ENCODE data around the gene SAMD1. TPM values are rescaled to one million over a fixed set of nuclear protein-coding genes. Genes with fewer than 3 reads are reported as not detected.

Gene SAMD1
- total RNA-seq, 1 donor from 2014 or later, result 43.2 TPM

- DNase-seq (ENCODE audit: low spot score in 2 of 2) (peak in 1 of 2 donors; percentile 97), FAIRE-seq (no peak)
Measured at GRCh38 chr19:14091081-14091812, 696 bp upstream of the SAMD1 start.

DNA sequence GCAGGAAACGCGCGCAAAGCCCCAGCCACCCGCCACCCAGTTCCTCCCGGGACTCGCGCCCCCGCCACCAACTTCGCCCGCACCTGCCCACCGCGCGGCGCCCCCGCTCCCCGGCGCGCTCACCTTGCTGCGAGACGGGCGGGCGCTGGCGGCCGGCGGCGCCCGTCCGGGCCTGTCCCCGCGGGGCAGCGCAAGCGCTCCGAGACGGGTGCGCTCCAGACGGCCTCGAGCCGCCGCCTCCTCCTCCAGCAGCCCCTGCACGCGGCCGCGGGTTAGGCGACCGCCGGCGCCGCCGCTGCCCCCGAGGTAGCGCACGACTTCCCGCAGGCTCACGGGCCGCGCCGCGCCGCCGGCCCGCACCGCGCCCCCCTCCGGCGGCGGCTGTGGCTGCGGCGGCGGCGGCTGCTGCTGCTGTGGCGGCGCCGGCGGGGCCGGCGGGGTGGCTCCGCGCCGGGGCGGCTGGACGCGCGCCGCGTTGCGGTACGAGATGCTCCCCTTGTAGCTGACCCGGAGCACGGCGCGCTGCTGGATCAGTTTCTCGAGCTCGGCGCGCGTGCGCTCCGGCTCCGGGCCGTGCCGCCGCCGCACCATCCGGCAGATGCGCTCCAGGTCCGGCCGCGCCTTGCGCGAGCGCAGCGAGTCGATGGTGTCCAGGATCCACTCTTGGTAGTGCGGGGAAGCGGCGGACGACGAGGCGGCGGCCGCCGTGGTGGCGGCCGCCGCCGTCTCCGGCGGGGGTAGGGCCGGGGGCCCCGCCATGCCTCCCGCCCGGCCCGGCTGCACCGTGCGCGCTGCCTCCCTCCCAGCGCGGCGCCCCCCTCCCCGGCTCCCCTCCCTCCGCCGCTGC, 666 bp downstream of the SAMD1 start:
- FAIRE-seq, result no peak
- DNase-seq (ENCODE audit: low spot score in 2 of 2), result peak; percentile 64 to 81

DNA sequence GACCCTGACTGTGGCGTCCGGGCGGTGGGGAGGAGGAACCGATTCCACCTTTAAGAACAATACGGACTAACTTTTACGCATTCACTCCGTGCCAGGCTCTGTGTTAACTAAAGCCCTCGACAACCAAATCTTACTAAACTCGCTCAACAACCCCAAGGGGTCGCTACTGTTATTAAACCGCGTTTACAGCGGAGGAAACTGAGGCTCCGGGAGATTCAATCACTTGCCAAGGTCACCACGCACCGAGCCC, 1.2 kb downstream of the SAMD1 start:
- DNase-seq (ENCODE audit: low spot score in 2 of 2) (no peak), FAIRE-seq (no peak)

- no peak for DNase-seq (ENCODE audit: low spot score in 2 of 2)
- FAIRE-seq, result no peak
Measured at GRCh38 chr19:14088634-14089411, 1.7 kb downstream of the SAMD1 start.

DNA sequence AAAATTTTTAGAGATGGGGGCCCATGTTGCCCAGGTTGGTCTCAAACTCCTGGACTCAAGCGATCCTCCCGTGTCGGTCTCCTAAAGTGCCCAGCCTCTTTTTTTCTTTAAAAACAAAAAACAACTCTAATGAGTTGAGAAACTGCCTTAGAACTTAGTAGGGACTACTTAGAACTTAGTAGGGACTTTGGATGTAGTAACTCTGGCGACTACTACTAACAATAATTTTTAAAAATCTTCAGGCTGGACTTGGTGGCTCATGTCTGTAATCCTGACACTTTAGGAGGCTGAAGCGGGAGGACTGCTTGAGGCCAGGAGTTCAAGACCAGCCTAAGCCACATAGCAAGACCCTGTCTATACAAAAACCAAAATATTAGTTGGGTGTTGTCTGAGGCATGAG, 4.5 kb downstream of the SAMD1 start:
- FAIRE-seq (no peak), DNase-seq (ENCODE audit: low spot score in 2 of 2) (no peak)

GRCh38 chr19:14085309-14085995, 5.1 kb downstream of the SAMD1 start, which contains the start of gene C19orf67:
Gene C19orf67, minus strand, starts transcription at chr19:14085783. Its CDS starts 156 bp downstream, at chr19:14085627.
- DNase-seq (ENCODE audit: low spot score in 2 of 2) (no peak), FAIRE-seq (no peak)

GRCh38 chr19:14082675-14082960, 7.9 kb downstream of the SAMD1 start:
- DNase-seq (ENCODE audit: low spot score in 2 of 2) (no peak), FAIRE-seq (no peak)

GRCh38 chr19:14081797-14082674, 8.5 kb downstream of the SAMD1 start:
- FAIRE-seq (no peak), DNase-seq (ENCODE audit: low spot score in 2 of 2) (no peak)

DNA sequence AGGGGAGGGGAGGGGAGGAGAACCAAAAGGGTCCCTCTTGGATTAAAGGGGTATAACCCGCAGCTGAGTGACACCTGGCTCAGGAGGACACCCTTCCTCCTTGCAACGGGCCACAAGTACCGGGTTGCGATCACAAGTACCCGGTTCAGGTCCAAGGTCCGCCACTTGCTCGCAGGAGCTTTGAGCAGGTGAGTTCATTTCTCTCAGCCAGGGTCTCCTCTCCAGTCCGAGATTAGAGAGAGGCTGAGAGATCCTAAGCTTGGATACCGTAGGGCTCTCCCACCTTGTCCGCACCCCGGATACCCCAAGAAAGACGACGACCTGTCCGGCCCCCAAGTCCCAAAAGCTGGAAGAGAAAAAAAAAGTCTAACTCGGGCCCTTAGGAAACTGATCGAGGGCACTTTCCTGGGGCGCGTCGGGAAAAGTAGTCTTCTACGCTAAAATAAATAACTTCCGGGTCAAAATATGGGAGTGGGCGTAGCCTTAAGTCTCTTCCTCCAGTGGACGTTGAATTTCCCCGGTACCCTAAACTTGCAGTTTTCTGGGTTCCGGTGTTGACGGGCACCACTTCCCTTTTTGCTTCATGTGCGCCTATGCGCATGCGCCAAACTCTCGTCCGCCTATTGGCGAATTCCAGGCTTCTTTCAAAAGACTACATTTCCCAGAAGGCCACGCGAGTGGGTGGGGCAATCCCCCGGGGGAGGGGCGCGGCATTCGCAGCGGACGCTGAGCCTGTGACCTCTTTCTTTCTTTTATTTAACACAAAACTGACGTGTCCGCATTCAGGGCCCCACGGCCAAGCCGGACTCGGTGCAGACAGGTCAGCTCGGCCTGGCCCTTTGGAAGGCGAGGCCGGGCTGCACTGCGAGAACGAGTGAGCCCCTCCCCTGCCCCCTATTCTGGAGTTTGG, 9.4 kb downstream of the SAMD1 start:
- FAIRE-seq (peak; percentile 98), DNase-seq (ENCODE audit: low spot score in 2 of 2) (peak; percentile 97 to 99)

DNA sequence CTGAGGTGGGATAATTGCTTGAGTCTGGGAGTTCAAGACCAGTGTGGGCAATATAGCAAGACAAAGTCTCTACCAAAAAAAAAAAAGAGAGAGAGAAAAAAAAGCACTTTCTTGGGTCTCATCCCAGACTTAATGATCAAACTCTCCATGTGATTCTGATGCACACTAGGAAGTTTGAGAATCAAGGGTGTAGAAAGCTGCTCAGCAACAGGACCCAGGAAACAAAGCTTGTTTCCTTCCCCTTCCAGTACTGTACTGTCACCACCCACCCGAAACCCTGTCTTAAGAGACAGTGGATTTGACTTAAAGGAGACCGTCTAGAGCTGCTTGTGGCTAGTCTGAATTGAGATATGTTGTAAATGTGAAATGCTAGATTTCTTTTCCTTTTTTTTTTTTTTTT, 12.1 kb downstream of the SAMD1 start:
- FAIRE-seq, result no peak
- DNase-seq (ENCODE audit: low spot score in 2 of 2), result no peak

DNA sequence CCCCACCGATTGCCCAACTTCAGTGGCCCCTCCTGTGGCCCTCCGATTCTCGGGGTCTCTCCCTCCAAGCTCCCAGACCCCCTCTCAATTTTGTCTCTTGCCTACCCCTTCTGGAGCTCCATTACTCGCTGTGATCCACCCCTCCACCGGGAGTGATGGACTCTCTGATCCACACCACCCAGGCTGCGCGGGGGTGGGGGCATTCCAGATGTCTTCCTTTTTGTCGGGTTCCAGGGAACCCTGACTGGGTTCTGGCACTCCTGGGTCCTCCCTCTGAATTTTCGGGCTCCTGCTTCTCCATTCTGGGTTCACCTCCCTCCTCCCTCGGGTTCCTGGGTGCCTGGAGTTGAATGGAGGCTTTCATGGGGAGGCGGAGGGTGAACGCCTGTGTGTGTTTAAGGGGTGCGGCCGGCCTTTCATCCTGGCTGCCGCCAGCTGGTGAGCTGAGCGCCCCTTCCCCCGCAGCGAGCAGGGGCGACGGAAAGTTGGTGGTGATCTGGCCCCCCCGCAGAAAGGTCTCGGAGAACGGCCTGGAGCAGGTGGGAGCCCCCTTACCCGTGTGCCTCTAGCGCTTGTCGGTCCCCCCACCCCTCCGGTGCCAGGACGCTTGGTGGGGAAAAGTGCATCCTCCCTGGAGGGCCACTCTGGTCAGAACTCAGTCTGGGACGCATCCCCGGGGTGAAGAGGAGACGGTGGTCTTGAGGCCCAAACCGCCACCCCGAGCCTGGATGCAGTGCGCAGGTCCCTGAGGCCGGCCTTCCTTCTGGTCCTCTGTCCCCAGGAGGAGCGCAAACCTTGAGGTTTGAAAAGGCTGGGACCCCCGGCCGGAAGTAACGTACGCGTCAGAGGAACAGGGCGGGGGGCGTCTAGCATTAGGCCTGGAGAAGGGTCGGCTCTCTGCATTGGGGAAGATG, 16.4 kb downstream of the SAMD1 start:
- FAIRE-seq, result no peak
- peak in 1 of 2 donors; percentile 60 for DNase-seq (ENCODE audit: low spot score in 2 of 2)

DNA sequence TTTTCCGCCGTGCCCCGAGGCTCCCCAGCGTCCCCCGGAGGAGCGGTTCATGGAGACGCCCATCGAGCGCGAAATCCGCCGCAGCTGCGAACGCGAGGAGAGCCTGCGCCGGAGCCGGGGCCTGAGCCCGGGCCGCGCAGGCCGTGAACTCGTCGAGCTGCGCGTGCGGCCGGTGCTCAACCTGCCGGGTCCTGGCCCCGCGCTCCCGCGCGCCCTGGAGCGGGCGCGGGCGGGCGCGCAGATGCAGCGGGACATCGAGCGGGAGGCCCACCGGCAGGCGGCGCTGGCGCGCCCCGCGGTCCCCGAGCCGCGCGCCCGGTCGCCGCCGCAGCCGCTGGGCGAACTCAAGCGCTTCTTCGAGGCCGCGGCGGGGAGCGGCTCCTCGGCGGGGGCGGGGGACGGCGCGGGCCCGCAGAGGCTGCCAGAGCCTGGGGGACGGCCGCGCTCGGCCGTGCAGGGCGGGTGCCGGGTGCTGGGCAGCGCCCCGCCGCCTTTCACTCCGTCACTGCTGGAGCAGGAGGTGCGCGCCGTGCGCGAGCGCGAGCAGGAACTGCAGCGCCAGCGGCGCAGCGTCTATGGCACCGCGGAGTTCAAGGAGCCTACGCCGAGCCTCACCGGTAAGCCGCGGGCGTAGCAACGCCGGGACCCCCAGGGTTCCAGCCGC, 17.2 kb downstream of the SAMD1 start:
- FAIRE-seq, result no peak
- peak; percentile 80 to 89 for DNase-seq (ENCODE audit: low spot score in 2 of 2)

GRCh38 chr19:14072535-14073260, 17.9 kb downstream of the SAMD1 start, which contains the start of gene MISP3:
Gene MISP3, plus strand, starts transcription at chr19:14072786. Its CDS starts 524 bp downstream, at chr19:14073310.
- DNase-seq (ENCODE audit: low spot score in 2 of 2) (no peak), FAIRE-seq (no peak)

DNA sequence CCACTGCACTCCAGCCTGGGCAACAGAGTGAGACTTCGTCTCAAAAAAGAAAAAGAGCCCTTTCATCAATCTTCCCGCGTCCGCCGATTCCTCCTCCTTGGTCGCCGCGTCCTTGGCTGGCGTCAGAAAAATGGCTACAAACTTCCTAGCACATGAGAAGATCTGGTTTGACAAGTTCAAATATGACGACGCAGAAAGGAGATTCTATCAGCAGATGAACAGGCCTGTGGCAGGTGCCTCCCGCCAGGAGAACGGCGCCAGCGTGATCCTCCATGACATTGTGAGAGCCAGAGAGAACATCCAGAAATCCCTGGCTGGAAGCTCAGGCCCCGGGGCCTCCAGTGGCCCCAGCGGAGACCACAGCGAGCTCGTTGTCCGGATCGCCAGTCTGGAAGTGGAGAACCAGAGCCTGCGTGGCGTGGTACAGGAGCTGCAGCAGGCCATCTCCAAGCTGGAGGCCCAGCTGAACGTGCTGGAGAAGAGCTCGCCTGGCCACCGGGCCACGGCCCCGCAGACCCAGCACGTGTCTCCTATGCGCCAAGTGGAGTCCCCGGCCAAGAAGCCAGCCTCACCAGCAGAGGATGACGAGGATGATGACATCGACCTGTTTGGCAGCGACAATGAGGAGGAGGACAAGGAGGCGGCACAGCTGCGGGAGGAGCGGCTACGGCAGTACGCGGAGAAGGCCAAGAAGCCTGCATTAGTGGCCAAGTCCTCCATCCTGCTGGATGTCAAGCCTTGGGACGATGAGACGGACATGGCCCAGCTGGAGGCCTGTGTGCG, 20.1 kb downstream of the SAMD1 start:
- FAIRE-seq (no peak), DNase-seq (ENCODE audit: low spot score in 2 of 2) (no peak)

DNA sequence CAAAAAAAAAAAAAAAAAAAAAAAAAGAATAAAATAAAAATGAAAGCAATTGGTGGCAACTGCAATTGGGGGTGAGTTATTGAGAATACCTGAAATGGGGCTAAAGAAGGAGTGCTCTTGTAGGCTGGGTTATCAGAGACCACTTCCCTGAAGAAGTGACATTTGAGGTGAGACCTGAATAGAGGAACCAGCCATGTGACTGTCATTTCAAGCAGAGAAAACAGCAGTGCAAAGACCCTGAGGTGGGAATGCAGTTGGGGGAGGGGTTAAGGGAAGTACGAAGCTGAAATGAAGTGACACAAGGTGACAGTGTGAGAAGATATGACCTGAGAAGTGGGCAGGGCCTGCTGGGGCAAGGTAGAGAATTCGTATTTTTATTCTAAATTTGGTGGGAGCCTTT, 24.4 kb downstream of the SAMD1 start:
- DNase-seq (ENCODE audit: low spot score in 2 of 2) (no peak), FAIRE-seq (no peak)

DNA sequence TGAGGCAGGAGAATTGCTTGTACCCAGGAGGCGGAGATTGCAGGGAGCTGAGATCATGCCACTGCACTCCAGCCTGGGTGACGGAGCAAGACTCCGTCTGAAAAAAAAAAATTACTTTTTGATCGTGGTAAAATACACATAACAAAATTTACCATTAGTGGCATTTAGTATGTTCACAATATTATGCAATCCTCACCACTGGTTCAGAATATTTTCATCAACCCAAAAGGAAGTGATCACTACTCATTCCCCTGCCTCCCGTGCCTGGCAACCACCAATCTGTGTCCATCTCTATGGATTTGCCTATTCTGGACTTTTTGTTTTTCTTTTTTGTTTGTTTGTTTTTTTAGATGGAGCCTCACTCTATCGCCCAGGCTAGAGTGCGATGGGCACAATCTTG, 27.4 kb downstream of the SAMD1 start:
- FAIRE-seq (no peak), DNase-seq (ENCODE audit: low spot score in 2 of 2) (no peak)

Data from frontal cortex (tissue), 4 donors.